GM06990 (cell line): ENCODE results near the gene FBXO2.

ENCODE experiments used
- DNase-seq: peaks from one replicate; pipeline ENCODE4 v3.0.0-alpha.2; 2011; ENCODE audit not compliant: insufficient read length; ENCODE audit errors: extremely low read depth
- H3K27me3 ChIP-seq: replicated peaks from 2 replicates; pipeline ENCODE4 v1.6.0; 2011; ENCODE audit warnings: low read length; ENCODE audit not compliant: control insufficient read depth, insufficient read depth
- H3K36me3 ChIP-seq: 2 replicates; pipeline ENCODE4 v1.5.1; 2011; ENCODE audit warnings: low read length; ENCODE audit not compliant: control insufficient read depth, insufficient read depth
- H3K4me3 ChIP-seq: replicated peaks from 2 replicates; pipeline ENCODE4 v1.5.1; 2011; ENCODE audit warnings: low read depth, mild to moderate bottlenecking, control low read depth, low read length
- TF ChIP-seq, protein P1 (sequence below): IDR thresholded peaks from 2 replicates; pipeline ENCODE4 v1.5.1; 2011; ENCODE audit warnings: low read length, control low read depth, mild to moderate bottlenecking, inconsistent platforms; ENCODE audit not compliant: insufficient read depth, poor library complexity, severe bottlenecking

The FBXO2 gene

DNA sequence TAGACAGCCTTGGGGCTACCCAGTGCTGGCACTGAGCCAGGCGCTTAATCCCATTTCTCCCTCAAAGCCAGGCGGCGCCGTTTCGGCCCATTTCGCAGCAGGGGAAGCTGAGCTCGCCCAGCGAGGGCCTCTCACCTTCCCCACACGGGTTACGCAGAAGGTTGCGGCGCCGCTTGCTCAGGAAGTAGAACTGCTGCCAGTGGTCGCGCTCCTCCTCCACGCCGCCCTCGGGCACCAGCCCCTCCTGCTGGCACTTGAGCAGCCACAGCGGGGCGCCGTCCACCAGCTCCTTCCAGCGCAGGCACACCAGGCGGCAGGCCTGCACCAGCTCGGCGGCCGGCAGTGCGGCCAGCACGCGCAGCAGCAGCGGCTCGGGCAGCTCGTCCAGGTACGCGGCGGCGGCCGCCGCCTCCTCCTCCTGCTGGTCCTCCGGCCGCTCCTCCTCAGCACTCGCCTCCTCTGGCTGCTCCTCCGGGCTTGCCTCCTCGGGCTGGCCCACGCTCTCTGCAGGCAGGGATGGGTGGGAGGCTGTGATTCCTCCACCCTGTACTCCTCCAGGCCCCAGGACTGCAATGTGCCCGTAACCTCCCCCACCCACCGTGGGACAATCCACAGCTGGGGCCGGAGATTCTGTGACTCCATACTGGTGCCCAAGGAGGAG, 3.8 kb downstream of the FBXO2 start:
- H3K27me3 ChIP-seq = no peaks in the 10 kb centered on the region; the same call in 1 of the 2 replicates
- DNase-seq = peak; percentile 78

DNA sequence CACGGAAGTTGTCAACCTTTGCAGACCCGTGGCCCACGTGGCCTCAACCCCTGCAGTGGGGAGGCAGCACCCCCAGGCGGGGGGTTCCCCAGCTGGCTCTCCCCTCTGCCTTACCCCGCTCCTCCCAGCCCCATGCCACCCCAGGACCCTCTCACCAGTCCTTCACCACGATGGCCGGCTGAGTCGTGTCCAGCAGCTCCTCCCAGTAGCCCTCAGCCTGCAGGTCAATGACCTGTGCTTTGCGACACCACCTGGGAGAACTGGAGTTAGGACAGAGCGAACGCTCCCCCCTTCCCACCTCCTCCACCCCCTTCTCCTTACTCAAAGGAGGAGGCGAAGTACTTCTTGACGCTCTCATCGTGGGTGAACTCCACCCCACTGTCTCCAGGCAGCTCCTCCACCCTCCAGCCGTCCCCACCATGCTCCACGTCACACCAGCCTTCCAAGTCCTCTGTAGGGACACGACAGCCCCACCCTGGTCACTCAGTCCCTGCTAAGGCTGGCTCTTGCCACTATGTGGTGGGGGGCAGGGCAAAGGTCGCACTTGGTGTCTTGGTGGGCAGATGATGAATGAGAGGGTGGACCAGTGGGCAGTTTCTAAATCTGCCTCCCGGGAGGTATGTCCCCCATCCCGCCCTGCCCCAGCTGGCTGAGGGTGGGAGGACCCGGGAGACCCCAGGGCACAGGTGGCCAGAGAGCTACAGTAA, 4.5 kb downstream of the FBXO2 start:
- Histone ChIP-seq H3K27me3 (no peaks in the 10 kb centered on the region; the same call in 1 of the 2 replicates), H3K4me3 (peak overlapping the region; percentile 33; the same call in 1 of the 2 replicates), H3K36me3 (no peaks in the 10 kb centered on the region)
- TF ChIP-seq, protein P1, sequence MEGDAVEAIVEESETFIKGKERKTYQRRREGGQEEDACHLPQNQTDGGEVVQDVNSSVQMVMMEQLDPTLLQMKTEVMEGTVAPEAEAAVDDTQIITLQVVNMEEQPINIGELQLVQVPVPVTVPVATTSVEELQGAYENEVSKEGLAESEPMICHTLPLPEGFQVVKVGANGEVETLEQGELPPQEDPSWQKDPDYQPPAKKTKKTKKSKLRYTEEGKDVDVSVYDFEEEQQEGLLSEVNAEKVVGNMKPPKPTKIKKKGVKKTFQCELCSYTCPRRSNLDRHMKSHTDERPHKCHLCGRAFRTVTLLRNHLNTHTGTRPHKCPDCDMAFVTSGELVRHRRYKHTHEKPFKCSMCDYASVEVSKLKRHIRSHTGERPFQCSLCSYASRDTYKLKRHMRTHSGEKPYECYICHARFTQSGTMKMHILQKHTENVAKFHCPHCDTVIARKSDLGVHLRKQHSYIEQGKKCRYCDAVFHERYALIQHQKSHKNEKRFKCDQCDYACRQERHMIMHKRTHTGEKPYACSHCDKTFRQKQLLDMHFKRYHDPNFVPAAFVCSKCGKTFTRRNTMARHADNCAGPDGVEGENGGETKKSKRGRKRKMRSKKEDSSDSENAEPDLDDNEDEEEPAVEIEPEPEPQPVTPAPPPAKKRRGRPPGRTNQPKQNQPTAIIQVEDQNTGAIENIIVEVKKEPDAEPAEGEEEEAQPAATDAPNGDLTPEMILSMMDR = no peak
- no peak for DNase-seq

More for the DNA sequence above, 3.8 kb downstream of the FBXO2 start:
- Histone ChIP-seq H3K36me3 (no peaks in the 10 kb centered on the region), H3K4me3 (peak overlapping the region; percentile 33; the same call in 1 of the 2 replicates)
- TF ChIP-seq, protein P1 = peak; percentile 70

GRCh38 chr1:11649237-11649623, 5.0 kb downstream of the FBXO2 start:
- DNase-seq = no peak
- Histone ChIP-seq H3K27me3 (no peaks in the 10 kb centered on the region; the same call in 1 of the 2 replicates), H3K36me3 (no peaks in the 10 kb centered on the region), H3K4me3 (no peak overlapping the region)
- TF ChIP-seq, protein P1 = no peak

DNA sequence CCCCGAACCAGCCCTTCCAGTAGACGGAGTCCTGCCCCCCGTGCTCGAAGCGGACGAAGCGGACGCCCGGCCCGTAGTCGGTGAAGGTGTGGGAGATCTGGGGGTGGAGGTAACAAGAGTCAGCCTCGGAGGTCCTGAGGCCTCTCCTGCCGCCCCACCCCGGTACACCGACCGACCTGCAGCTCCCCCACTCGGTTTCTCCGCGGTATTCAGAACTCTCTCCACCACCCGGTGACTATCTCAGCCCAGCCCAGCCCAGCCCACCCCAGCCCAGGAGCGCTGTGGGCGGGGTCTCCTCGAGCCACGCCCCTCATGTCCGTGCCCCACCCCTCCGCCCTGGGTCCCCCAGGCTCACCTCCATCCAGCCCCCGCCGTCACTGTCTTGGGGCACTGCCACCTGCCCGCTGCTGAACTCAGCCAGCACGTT, 5.5 kb downstream of the FBXO2 start:
- Histone ChIP-seq H3K27me3 (no peaks in the 10 kb centered on the region; the same call in 1 of the 2 replicates), H3K36me3 (no peaks in the 10 kb centered on the region), H3K4me3 (no peak overlapping the region)
- TF ChIP-seq, protein P1 = no peak
- DNase-seq = no peak

DNA sequence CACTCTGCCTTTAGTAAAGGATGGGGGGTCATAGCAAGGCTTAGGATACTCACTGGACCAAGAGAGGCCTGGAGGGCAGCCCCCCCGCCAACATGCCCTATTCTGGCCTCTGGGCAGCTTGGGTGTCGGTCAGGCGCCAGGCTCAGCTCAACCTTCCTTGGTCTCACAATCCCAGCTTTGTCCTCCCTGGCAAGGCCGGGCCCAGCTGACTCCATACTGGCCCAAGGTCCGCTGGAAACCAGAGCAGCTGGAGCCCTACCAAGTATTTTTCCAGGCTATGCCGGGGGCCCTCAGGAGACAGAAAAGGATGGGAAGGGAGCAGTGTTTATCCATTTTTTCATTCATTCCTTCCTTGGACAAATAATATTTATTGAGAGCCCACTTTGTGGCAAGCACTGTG, 6.2 kb downstream of the FBXO2 start:
- Histone ChIP-seq H3K4me3 (no peak overlapping the region), H3K36me3 (no peaks in the 10 kb centered on the region), H3K27me3 (no peaks in the 10 kb centered on the region; the same call in 1 of the 2 replicates)
- no peak for DNase-seq
- TF ChIP-seq, protein P1 = no peak
